NCI-H524 (cell line): ENCODE data around the gene CCDC63.

Experiments
- DNase-seq, 2 experiments: peaks; one replicate each; lab custom pipeline; 2025; lab: John Stamatoyannopoulos, UW

The CCDC63 gene

GRCh38 chr12:110846615-110847566 lies at the start of gene CCDC63:
TSS of gene CCDC63 (plus strand) at chr12:110846987. CDS start at chr12:110852955, 5,968 bp downstream.
- peak; percentile 25 to 59 for DNase-seq

GRCh38 chr12:110798461-110798860 lies 48.3 kb upstream of the CCDC63 start:
- DNase-seq, result no peak

GRCh38 chr12:110802489-110802888 lies 44.3 kb upstream of the CCDC63 start:
- DNase-seq, result no peak

- DNase-seq, result no peak
These were observed 42.4 kb upstream of the CCDC63 start for GRCh38 chr12:110804406-110804805.

- no peak for DNase-seq
These were observed 39.1 kb upstream of the CCDC63 start for GRCh38 chr12:110807640-110808039.

GRCh38 chr12:110809149-110809548 lies 37.6 kb upstream of the CCDC63 start:
- DNase-seq, result no peak

GRCh38 chr12:110811972-110812371 lies 34.8 kb upstream of the CCDC63 start:
- DNase-seq, result no peak

- peak; percentile 46 for DNase-seq
These were observed 33.5 kb upstream of the CCDC63 start for GRCh38 chr12:110813285-110813684.

- no peak for DNase-seq
These were observed 33.0 kb upstream of the CCDC63 start for GRCh38 chr12:110813756-110814155.

GRCh38 chr12:110816248-110816647 lies 30.5 kb upstream of the CCDC63 start:
- no peak for DNase-seq

GRCh38 chr12:110816779-110817178 lies 30.0 kb upstream of the CCDC63 start:
- DNase-seq, result no peak

GRCh38 chr12:110818511-110818910 lies 28.3 kb upstream of the CCDC63 start:
- no peak for DNase-seq

- no peak for DNase-seq
These were observed 27.6 kb upstream of the CCDC63 start for GRCh38 chr12:110819150-110819549.

GRCh38 chr12:110819646-110820045 lies 27.1 kb upstream of the CCDC63 start:
- DNase-seq, result no peak

GRCh38 chr12:110821917-110822316 lies 24.9 kb upstream of the CCDC63 start:
- DNase-seq, result peak in 1 of 2 experiments; percentile 17

GRCh38 chr12:110822821-110823415 lies 23.9 kb upstream of the CCDC63 start:
- DNase-seq, result no peak

GRCh38 chr12:110824342-110824741 lies 22.4 kb upstream of the CCDC63 start:
- no peak for DNase-seq

GRCh38 chr12:110825530-110825929 lies 21.3 kb upstream of the CCDC63 start:
- DNase-seq, result no peak

- DNase-seq, result peak; percentile 81 to 85
These were observed 20.1 kb upstream of the CCDC63 start for GRCh38 chr12:110826592-110827200.

GRCh38 chr12:110829308-110829707 lies 17.5 kb upstream of the CCDC63 start:
- no peak for DNase-seq

GRCh38 chr12:110836291-110836690 lies 10.5 kb upstream of the CCDC63 start:
- DNase-seq, result no peak

GRCh38 chr12:110841007-110841406 lies 5.8 kb upstream of the CCDC63 start:
- no peak for DNase-seq

- no peak for DNase-seq
These were observed 2.7 kb upstream of the CCDC63 start for GRCh38 chr12:110844131-110844530.
